Activated CD4-positive, alpha-beta memory T cell treated with anti-CD3 and anti-CD28 coated beads, Interleukin-2, amount 10 ng/mL, durations not matched to agents 7 days and 5 days (primary cell): ENCODE results near the gene PDE4D. TPM values are rescaled to one million over a fixed set of nuclear protein-coding genes. Genes with fewer than 3 reads are reported as not detected.
"Not testable (repeated sequence)": the region's sequence is repeated elsewhere in the genome, so short reads cannot be mapped to it uniquely, and the experiment has no call there.

Source experiments
- CTCF ChIA-PET: fragments of 350-600 bp; sonication (Branson Sonifier 250); formaldehyde crosslinking; loops from one replicate; lab custom pipeline; 2021; ENCODE audit warnings: antibody characterized with exemption, inconsistent platforms; lab: Charles Lee
- POLR2A ChIA-PET: fragments of 350-600 bp; sonication (Branson Sonifier 250); formaldehyde crosslinking; loops from one replicate; lab custom pipeline; 2021; ENCODE audit warnings: antibody characterized with exemption; lab: Charles Lee
- DNase-seq: peaks from one replicate; pipeline ENCODE4 v3.0.0-alpha.2; 2020
- H3K27ac Mint-ChIP-seq: one replicate; pipeline ENCODE4 v1.8.0; 2021; ENCODE audit warnings: mild to moderate bottlenecking, mixed read lengths
- H3K27me3 Mint-ChIP-seq: one replicate; pipeline ENCODE4 v1.8.0; 2021; ENCODE audit warnings: mixed read lengths
- H3K36me3 Mint-ChIP-seq: one replicate; pipeline ENCODE4 v1.8.0; 2021; ENCODE audit warnings: low read depth, mixed read lengths
- H3K4me1 Mint-ChIP-seq: one replicate; pipeline ENCODE4 v1.8.0; 2021; ENCODE audit warnings: mixed read lengths
- H3K4me3 Mint-ChIP-seq: one replicate; pipeline ENCODE4 v1.8.0; 2021; ENCODE audit warnings: mild to moderate bottlenecking, mixed read lengths
- H3K9me3 Mint-ChIP-seq: one replicate; pipeline ENCODE4 v1.8.0; 2021; ENCODE audit warnings: mixed read lengths
- total RNA-seq, 2 experiments: library from RNA; stranded (reverse); gene quantifications; one replicate each; pipeline ENCODE4 v1.2.3, GENCODE V29; 2021

PDE4D gene
- total RNA-seq, 2 experiments from 2014 or later = 123 to 126 TPM

DNA sequence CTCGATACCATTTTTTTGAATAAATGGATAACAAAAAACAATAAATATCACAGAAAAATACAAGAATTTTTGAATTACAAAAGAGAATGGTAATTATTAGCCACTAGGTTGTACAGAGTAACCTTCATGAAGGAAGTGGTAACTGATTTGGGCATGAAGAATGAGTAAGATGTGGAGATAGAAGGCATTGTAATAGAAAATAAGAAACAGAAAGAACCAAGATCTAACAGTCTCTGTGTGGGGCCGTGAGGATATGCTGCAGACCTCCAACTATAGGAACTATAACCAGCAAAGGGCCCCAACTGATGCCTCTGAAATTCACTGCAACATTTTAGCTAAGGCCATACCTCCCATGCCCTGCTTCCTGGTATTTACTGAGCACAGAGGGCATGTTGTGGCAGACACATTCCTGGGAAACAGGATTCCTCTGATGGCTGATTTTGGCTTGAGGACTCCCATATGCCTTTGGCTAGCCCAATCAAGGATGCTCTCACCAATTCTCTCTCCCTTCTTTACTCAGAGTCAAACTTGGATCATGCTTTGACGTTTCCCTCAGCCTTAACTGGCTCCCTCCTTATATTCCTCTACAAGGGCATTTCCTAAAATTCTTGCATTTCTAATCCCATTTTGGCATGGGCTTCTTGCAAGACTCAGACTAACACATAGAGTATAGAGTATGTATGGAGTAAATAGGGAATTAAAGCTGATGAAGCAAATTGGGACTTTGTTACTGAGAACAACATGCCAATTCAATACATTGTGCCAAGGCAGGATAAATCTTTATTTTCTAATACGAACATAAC is 208.9 kb downstream of the PDE4D start:
- ChIA-PET POLR2A (no interaction called here), CTCF (interaction anchor here (0.6 kb wide), 1 partner anchor 483 kb away, joined by 3 read pairs; no protein-coding TSS in a partner anchor)
- Mint-ChIP-seq H3K27me3 (peaks cover 8% of the 10 kb centered on the region), H3K27ac (no peak overlapping the region), H3K36me3 (no peaks in the 10 kb centered on the region), H3K9me3 (no peaks in the 10 kb centered on the region), H3K4me1 (no peaks in the 10 kb centered on the region), H3K4me3 (no peak overlapping the region)
- DNase-seq = no peak

DNA sequence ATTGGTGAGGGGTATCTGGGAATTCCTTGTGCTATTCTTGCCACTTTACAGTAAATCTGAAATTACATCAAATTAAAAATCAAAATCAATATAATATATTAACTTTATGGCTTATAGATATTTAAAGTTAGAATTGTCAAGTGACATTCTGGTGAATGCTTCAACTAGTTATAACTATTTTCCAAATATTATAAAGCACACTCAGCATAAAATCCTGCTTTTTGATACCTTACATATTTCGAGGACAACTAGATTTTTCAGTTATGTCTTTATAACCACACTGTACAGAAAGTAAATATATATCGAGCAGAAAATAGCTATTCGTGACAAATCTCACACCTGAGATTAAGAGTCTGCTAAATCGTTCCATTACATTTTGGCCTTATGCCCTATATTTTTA is 210.2 kb downstream of the PDE4D start:
- Mint-ChIP-seq H3K4me3 (no peak overlapping the region), H3K4me1 (no peaks in the 10 kb centered on the region), H3K27ac (no peak overlapping the region), H3K9me3 (no peaks in the 10 kb centered on the region), H3K27me3 (peaks cover 11% of the 10 kb centered on the region), H3K36me3 (no peaks in the 10 kb centered on the region)
- CTCF ChIA-PET = no interaction called here
- POLR2A ChIA-PET = no interaction called here
- no peak for DNase-seq

- Mint-ChIP-seq H3K27ac (no peak overlapping the region), H3K9me3 (no peaks in the 10 kb centered on the region), H3K36me3 (no peaks in the 10 kb centered on the region), H3K4me3 (no peak overlapping the region), H3K4me1 (no peaks in the 10 kb centered on the region), H3K27me3 (peaks cover 8% of the 10 kb centered on the region)
- CTCF ChIA-PET = interaction anchor here (1.2 kb wide), 1 partner anchor 9 kb away, joined by 3 read pairs; no protein-coding TSS in a partner anchor
- no peak for DNase-seq
- POLR2A ChIA-PET = no interaction called here
Observed at GRCh38 chr5:59682542-59682941, 211.0 kb downstream of the PDE4D start.

- Mint-ChIP-seq H3K36me3 (no peaks in the 10 kb centered on the region), H3K27me3 (peaks cover 8% of the 10 kb centered on the region), H3K4me3 (no peak overlapping the region), H3K27ac (no peak overlapping the region), H3K4me1 (no peaks in the 10 kb centered on the region), H3K9me3 (no peaks in the 10 kb centered on the region)
- ChIA-PET CTCF (interaction anchor here (0.6 kb wide), 1 partner anchor 85 kb away, joined by 3 read pairs; no protein-coding TSS in a partner anchor), POLR2A (no interaction called here)
- DNase-seq = no peak
Observed at GRCh38 chr5:59678943-59679342, 214.6 kb downstream of the PDE4D start.

- Mint-ChIP-seq H3K27ac (no peak overlapping the region), H3K4me3 (no peak overlapping the region), H3K27me3 (peaks cover 13% of the 10 kb centered on the region), H3K36me3 (no peaks in the 10 kb centered on the region), H3K4me1 (no peaks in the 10 kb centered on the region), H3K9me3 (no peaks in the 10 kb centered on the region)
- POLR2A ChIA-PET = no interaction called here
- CTCF ChIA-PET = no interaction called here
- no peak for DNase-seq
Observed at GRCh38 chr5:59674763-59675162, 218.8 kb downstream of the PDE4D start.

DNA sequence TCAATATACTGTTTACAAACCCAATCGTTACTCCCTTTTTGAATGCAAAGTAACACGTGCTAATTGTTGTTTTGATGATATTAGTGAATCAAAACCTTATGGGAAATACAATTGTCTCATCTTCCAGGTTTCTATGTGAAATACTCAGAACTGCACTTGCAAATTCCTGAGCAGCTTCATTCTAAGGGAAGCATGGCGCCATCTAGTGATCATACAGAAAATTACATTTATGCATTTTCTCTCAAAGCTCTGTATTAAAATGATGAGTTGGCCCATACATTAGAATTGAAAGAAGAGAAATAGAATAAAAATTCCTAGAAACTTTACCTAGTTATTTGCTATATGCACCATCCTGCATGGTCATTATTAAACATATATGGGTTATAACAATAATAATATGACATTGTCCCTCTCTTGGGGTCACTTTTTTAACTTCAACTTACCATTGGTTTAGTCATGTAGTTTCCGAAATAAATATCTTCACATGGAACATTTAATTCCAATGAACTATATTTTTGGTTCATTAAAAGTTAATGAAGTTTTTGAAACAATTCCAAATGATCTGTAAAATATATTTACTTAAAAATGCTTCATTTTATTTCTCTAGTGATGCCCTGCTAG is 220.0 kb downstream of the PDE4D start:
- no peak overlapping the region for H3K4me3 Mint-ChIP-seq
- CTCF ChIA-PET = interaction anchor here (0.8 to 3.2 kb wide), 12 partner anchors 9 to 486 kb away, joined by 3 to 23 read pairs (median 4); no protein-coding TSS in a partner anchor
- no peak for DNase-seq
- H3K27me3 Mint-ChIP-seq = peaks cover 10% of the 10 kb centered on the region
- H3K27ac Mint-ChIP-seq = no peak overlapping the region
- H3K36me3 Mint-ChIP-seq = no peaks in the 10 kb centered on the region
- no peaks in the 10 kb centered on the region for H3K4me1 Mint-ChIP-seq
- POLR2A ChIA-PET = no interaction called here
- no peaks in the 10 kb centered on the region for H3K9me3 Mint-ChIP-seq

GRCh38 chr5:59666440-59667068 is 227.0 kb downstream of the PDE4D start:
- no peaks in the 10 kb centered on the region for H3K9me3 Mint-ChIP-seq
- no peak for DNase-seq
- no peaks in the 10 kb centered on the region for H3K36me3 Mint-ChIP-seq
- POLR2A ChIA-PET = no interaction called here
- no peak overlapping the region for H3K4me3 Mint-ChIP-seq
- peaks cover 7% of the 10 kb centered on the region for H3K4me1 Mint-ChIP-seq
- no peaks in the 10 kb centered on the region for H3K27me3 Mint-ChIP-seq
- no peak overlapping the region for H3K27ac Mint-ChIP-seq
- CTCF ChIA-PET = no interaction called here

DNA sequence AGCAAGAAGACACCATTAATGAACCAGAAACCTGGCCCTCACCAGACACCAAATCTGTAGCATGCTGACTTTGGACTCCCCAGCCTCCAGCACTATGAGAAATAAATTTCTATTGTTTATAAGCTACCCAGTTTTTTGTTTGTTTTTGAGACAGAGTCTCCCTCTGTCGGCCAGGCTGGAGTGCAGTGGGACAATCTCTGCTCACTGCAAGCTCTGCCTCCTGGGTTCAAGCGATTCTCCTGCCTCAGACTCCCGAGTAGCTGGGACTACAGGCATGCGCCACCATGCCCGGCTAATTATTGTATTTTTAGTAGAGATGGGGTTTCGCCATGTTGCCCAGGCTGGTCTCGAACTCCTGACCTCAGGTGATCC is 227.7 kb downstream of the PDE4D start:
- H3K27ac Mint-ChIP-seq, H3K4me1 Mint-ChIP-seq, CTCF ChIA-PET, H3K27me3 Mint-ChIP-seq, DNase-seq, H3K36me3 Mint-ChIP-seq, POLR2A ChIA-PET, H3K4me3 Mint-ChIP-seq, H3K9me3 Mint-ChIP-seq: not testable (repeated sequence)

- Mint-ChIP-seq H3K27me3 (no peaks in the 10 kb centered on the region), H3K9me3 (no peaks in the 10 kb centered on the region), H3K4me1 (peaks cover 9% of the 10 kb centered on the region), H3K4me3 (no peak overlapping the region), H3K27ac (no peak overlapping the region), H3K36me3 (no peaks in the 10 kb centered on the region)
- DNase-seq = no peak
- ChIA-PET POLR2A (no interaction called here), CTCF (no interaction called here)
Observed at GRCh38 chr5:59665086-59665831, 228.3 kb downstream of the PDE4D start.

- ChIA-PET CTCF (interaction anchor here (0.6 to 1.0 kb wide), 2 partner anchors 154 to 281 kb away, joined by 3 read pairs; no protein-coding TSS in a partner anchor), POLR2A (no interaction called here)
- Mint-ChIP-seq H3K27ac (no peak overlapping the region), H3K9me3 (no peaks in the 10 kb centered on the region), H3K36me3 (no peaks in the 10 kb centered on the region), H3K4me1 (peaks cover 9% of the 10 kb centered on the region), H3K27me3 (no peaks in the 10 kb centered on the region), H3K4me3 (no peak overlapping the region)
- DNase-seq = no peak
Observed at GRCh38 chr5:59661954-59662615, 231.4 kb downstream of the PDE4D start.

DNA sequence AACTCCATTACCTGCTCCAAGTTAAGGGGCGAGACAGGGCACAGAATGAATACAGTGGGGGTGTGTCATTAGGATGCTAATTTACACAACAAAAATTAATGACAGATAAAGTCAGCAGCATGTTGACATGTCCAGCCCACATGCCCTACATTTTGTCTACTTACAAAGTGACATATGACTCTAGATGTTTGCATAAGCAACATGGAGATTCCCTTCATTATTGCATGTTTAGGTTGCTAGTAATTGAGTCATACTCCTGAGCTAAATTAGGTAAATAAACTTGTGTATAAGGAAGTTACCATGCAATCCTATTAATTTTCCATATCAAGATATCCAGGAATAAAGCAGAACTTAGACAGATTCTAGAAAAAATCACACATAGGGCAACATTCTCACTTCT is 232.2 kb downstream of the PDE4D start:
- H3K36me3 Mint-ChIP-seq = no peaks in the 10 kb centered on the region

GRCh38 chr5:59660737-59661136 is 232.8 kb downstream of the PDE4D start:
- peaks cover 5% of the 10 kb centered on the region for H3K27me3 Mint-ChIP-seq
- H3K36me3 Mint-ChIP-seq = no peaks in the 10 kb centered on the region
- H3K9me3 Mint-ChIP-seq = no peaks in the 10 kb centered on the region
- DNase-seq = no peak
- ChIA-PET POLR2A (no interaction called here), CTCF (interaction anchor here (0.7 to 2.2 kb wide), 4 partner anchors 10 to 273 kb away, joined by 3 to 10 read pairs (median 3); no protein-coding TSS in a partner anchor)
- H3K27ac Mint-ChIP-seq = no peak overlapping the region
- H3K4me1 Mint-ChIP-seq = peaks cover 16% of the 10 kb centered on the region
- H3K4me3 Mint-ChIP-seq = no peak overlapping the region

More for the DNA sequence above, 232.2 kb downstream of the PDE4D start:
- peaks cover 10% of the 10 kb centered on the region for H3K4me1 Mint-ChIP-seq
- no peak overlapping the region for H3K27ac Mint-ChIP-seq
- no peak for DNase-seq
- ChIA-PET POLR2A (no interaction called here), CTCF (interaction anchor here (0.7 to 2.2 kb wide), 4 partner anchors 10 to 274 kb away, joined by 3 to 10 read pairs (median 3); no protein-coding TSS in a partner anchor)
- no peaks in the 10 kb centered on the region for H3K27me3 Mint-ChIP-seq
- H3K9me3 Mint-ChIP-seq = no peaks in the 10 kb centered on the region
- H3K4me3 Mint-ChIP-seq = no peak overlapping the region
